ENCODE results near the gene AGPAT1. TPM values are rescaled to one million over a fixed set of nuclear protein-coding genes. Genes with fewer than 3 reads are reported as not detected.

AGPAT1 gene
- total and polyA plus RNA-seq, 2 of the 13 experiments (the other 11 are each of a cell fraction or from before 2014, with no cell fraction given), result 51.3 to 139 TPM

GRCh38 chr6:32176476-32177182 lies 745 bp upstream of the AGPAT1 start (continued):
- TF ChIP-seq JUNB (CRISPR knock-in tag; IDR thresholded peaks at IDR 0.05; ENCODE audit: borderline replicate concordance), result peak; percentile 51; the same call in 1 of the 2 replicates
- 0 out of 2 replicates have a peak, but pooled peaks have one; percentile 50 for TF ChIP-seq ZNF264 (CRISPR knock-in tag; IDR thresholded peaks at IDR 0.05)
- 0 out of 2 replicates have a peak, but pooled peaks have one; percentile 56 for TF ChIP-seq CEBPG (CRISPR knock-in tag; IDR thresholded peaks at IDR 0.05)
- 0 out of 2 replicates have a peak, but pooled peaks have one; percentile 3 for TF ChIP-seq ZNF230 (CRISPR knock-in tag; IDR thresholded peaks at IDR 0.05)
- TF ChIP-seq ZNF564 (CRISPR knock-in tag; IDR thresholded peaks at IDR 0.05), result 0 out of 2 replicates have a peak, but pooled peaks have one; percentile 12
- no peak for TF ChIP-seq ZNF136 (CRISPR knock-in tag; IDR thresholded peaks at IDR 0.05; ENCODE audit: low read depth)
- peak; percentile 40; the same call in 1 of the 2 replicates for TF ChIP-seq ZMAT3 (CRISPR knock-in tag; conservative IDR thresholded peaks at IDR 0.05)
- TF ChIP-seq ZBTB25 (CRISPR knock-in tag; IDR thresholded peaks at IDR 0.05), result peak; percentile 28; the same call in 1 of the 2 replicates
- TF ChIP-seq SMAD9 (CRISPR knock-in tag; IDR thresholded peaks at IDR 0.05), result peak; percentile 48; the same call in 1 of the 2 replicates
- TF ChIP-seq ZNF790 (CRISPR knock-in tag; IDR thresholded peaks at IDR 0.05; ENCODE audit: borderline replicate concordance), result no peak
- TF ChIP-seq GFI1 (CRISPR knock-in tag; IDR thresholded peaks at IDR 0.05; ENCODE audit: borderline replicate concordance), result 0 out of 2 replicates have a peak, but pooled peaks have one; percentile 4
- 0 out of 2 replicates have a peak, but pooled peaks have one; percentile 9 for TF ChIP-seq TGIF2 (CRISPR knock-in tag; IDR thresholded peaks at IDR 0.05)
- 0 out of 2 replicates have a peak, but pooled peaks have one; percentile 1 for TF ChIP-seq ZNF337 (CRISPR knock-in tag; IDR thresholded peaks at IDR 0.05; ENCODE audit: borderline replicate concordance, low read depth)
- 0 out of 2 replicates have a peak, but pooled peaks have one; percentile 6 for TF ChIP-seq TARDBP (CRISPR knock-in tag; IDR thresholded peaks at IDR 0.05)
- TF ChIP-seq NKX3-1 (CRISPR knock-in tag; IDR thresholded peaks at IDR 0.05), result no peak
- TF ChIP-seq ZC3H4 (CRISPR knock-in tag; IDR thresholded peaks at IDR 0.05; ENCODE audit: borderline replicate concordance), result 0 out of 2 replicates have a peak, but pooled peaks have one; percentile 4
- 0 out of 2 replicates have a peak, but pooled peaks have one; percentile 15 for TF ChIP-seq RAD51 (IDR thresholded peaks at IDR 0.05; ENCODE audit: borderline replicate concordance)
- no peak for TF ChIP-seq ZNF292 (CRISPR knock-in tag; IDR thresholded peaks at IDR 0.05; ENCODE audit: borderline replicate concordance, low read depth)
- TF ChIP-seq RARA (CRISPR knock-in tag; IDR thresholded peaks at IDR 0.05), result peak; percentile 5; the same call in 1 of the 2 replicates
- TF ChIP-seq RXRB (CRISPR knock-in tag; IDR thresholded peaks at IDR 0.05; ENCODE audit: borderline replicate concordance), result peak; percentile 7; the same call in 1 of the 2 replicates
- TF ChIP-seq NR2F6 (IDR thresholded peaks at IDR 0.05), result peak; percentile 48; the same call in 1 of the 2 replicates
- no peak for TF ChIP-seq NR2F6 (CRISPR knock-in tag; IDR thresholded peaks at IDR 0.05)
- TF ChIP-seq, protein P1, sequence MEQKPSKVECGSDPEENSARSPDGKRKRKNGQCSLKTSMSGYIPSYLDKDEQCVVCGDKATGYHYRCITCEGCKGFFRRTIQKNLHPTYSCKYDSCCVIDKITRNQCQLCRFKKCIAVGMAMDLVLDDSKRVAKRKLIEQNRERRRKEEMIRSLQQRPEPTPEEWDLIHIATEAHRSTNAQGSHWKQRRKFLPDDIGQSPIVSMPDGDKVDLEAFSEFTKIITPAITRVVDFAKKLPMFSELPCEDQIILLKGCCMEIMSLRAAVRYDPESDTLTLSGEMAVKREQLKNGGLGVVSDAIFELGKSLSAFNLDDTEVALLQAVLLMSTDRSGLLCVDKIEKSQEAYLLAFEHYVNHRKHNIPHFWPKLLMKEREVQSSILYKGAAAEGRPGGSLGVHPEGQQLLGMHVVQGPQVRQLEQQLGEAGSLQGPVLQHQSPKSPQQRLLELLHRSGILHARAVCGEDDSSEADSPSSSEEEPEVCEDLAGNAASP (CRISPR knock-in tag; IDR thresholded peaks at IDR 0.05; ENCODE audit: borderline replicate concordance), result peak; percentile 4; the same call in 1 of the 2 replicates
- no peak for TF ChIP-seq ZNF839 (CRISPR knock-in tag; IDR thresholded peaks at IDR 0.05; ENCODE audit: borderline replicate concordance)
- TF ChIP-seq, protein P2, sequence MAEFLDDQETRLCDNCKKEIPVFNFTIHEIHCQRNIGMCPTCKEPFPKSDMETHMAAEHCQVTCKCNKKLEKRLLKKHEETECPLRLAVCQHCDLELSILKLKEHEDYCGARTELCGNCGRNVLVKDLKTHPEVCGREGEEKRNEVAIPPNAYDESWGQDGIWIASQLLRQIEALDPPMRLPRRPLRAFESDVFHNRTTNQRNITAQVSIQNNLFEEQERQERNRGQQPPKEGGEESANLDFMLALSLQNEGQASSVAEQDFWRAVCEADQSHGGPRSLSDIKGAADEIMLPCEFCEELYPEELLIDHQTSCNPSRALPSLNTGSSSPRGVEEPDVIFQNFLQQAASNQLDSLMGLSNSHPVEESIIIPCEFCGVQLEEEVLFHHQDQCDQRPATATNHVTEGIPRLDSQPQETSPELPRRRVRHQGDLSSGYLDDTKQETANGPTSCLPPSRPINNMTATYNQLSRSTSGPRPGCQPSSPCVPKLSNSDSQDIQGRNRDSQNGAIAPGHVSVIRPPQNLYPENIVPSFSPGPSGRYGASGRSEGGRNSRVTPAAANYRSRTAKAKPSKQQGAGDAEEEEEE (CRISPR knock-in tag; IDR thresholded peaks at IDR 0.05; ENCODE audit: borderline replicate concordance), result 0 out of 2 replicates have a peak, but pooled peaks have one; percentile 19
